Ectodermal cell (in vitro differentiated cells): ENCODE data around the gene LRCOL1.

Experiments
- H3K27ac ChIP-seq: 2 replicates; pipeline ENCODE4 v1.7.0; 2013; ENCODE audit warnings: mild to moderate bottlenecking, low read depth, low read length; ENCODE audit not compliant: insufficient read depth, poor library complexity, severe bottlenecking
- H3K27me3 ChIP-seq: 2 replicates; pipeline ENCODE4 v1.7.0; 2013; ENCODE audit warnings: mild to moderate bottlenecking, low read length; ENCODE audit not compliant: insufficient read depth, control insufficient read depth, poor library complexity, severe bottlenecking
- H3K36me3 ChIP-seq: one replicate; pipeline ENCODE4 v1.7.0; 2013; ENCODE audit warnings: low read length; ENCODE audit not compliant: control insufficient read depth, insufficient read depth
- H3K4me1 ChIP-seq: one replicate; pipeline ENCODE4 v1.7.0; 2013; ENCODE audit warnings: low read length; ENCODE audit not compliant: control insufficient read depth, insufficient read depth
- H3K4me3 ChIP-seq: 2 replicates; pipeline ENCODE4 v1.7.0; 2013; ENCODE audit warnings: low read depth, low read length, control low read depth; ENCODE audit not compliant: insufficient read depth
- H3K9me3 ChIP-seq: 2 replicates; pipeline ENCODE4 v1.7.0; 2013; ENCODE audit warnings: mild to moderate bottlenecking, low read length, moderate library complexity; ENCODE audit not compliant: control insufficient read depth
- WGBS, 2 experiments: methylation state at CpG; one replicate each; pipeline ENCODE4 v1.1.7; 2013; ENCODE audit warnings: missing lambda C conversion rate in 2 of 2; 5-methylcytosine and 5-hydroxymethylcytosine counted together

Gene LRCOL1

DNA sequence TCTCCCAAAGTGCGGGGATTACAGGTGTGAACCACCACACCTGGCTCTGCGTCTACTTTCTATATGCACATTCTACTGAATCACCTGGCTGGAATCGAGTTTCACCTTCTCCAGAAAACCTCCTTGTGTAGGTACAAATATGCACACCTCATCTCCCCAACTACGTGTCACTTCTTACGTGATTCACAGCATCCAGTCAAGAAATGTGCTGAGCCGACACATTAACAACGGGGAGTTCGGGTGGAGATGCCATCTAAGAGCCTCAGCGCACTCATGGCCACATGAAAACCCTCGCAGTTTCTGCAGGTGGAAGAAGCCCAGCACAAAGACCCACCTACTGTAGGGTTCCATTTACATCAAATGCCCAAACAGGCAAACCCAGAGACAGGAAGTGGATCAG lies 37.5 kb upstream of the LRCOL1 start:
- WGBS, 2 experiments: 95 to 96% methylated on average over 10 of the region's 10 CpGs
- Histone ChIP-seq H3K27me3 (no peaks in the 10 kb centered on the region), H3K9me3 (no peaks in the 10 kb centered on the region), H3K36me3 (peaks cover 46% of the 10 kb centered on the region), H3K27ac (no peak overlapping the region), H3K4me3 (no peak overlapping the region), H3K4me1 (no peaks in the 10 kb centered on the region)

DNA sequence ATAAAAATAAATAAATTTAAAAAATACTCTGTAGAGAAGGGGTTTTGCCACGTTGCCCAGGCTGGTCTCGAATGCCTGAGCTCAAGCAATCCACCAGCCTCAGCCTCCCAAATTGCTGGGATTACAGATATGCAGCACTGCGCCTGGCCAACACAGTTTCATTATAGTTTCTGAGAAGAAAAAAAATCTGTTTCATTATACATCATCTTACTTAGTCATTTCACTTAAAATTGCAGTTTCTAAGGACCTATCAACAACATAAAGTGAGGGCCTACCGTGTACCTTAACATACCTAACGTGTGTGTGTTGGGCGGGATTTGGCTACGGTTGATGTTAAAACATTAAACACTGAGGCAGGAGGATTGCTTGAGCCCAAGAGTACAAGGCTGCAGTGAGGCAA lies 36.5 kb upstream of the LRCOL1 start:
- Histone ChIP-seq H3K27ac (no peak overlapping the region), H3K9me3 (no peaks in the 10 kb centered on the region), H3K36me3 (peaks cover 47% of the 10 kb centered on the region), H3K4me3 (no peak overlapping the region), H3K27me3 (no peaks in the 10 kb centered on the region), H3K4me1 (no peaks in the 10 kb centered on the region)
- WGBS, 2 experiments: 97 to 98% methylated on average over 7 of the region's 7 CpGs

DNA sequence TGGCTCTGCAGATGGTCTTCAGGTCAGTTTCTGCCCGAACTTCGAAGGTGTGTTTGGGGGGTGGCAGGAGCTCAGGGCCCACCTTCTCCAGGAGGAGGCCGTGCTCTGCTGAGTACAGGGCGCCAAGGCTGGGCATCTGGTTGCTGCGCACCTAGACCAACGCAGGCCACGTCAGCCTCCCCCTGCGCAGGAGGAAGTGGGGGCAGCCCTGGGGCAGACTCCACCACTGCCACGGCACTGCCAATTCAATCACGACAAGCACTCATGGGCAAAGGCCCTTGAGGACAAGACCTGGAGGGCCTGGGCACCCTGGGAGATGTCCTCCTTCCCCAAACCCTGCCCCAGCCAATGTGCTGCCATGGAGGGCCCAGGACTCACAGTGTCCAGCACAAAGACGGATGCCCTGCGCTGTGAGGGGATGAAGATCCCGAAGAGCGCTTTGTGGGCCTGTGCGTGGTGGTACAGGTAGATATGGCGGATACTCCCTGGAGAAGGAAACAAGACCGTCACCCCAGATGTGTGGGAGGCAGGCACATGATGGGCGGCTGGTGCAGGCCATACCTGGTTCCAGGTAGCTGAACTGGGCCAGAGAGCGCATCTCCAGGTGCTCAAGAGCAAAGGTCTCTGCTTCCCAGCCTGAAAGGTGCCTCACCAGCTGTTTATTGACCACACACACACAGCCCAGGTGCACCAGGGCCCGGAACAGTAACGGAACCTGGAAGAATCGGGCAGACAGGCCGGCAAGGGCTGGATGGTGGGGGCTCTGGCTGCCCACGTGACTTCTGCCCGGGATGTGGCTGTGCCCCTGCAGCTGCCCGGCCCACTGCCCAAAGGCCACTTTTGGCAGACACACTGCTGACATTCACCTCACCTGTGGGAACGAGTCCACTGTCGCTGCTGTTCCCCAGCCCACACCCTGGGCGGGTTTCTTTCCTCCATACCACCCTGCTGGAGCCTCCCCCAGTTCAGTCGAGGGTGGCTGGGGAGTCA lies 32.8 kb upstream of the LRCOL1 start:
- no peaks in the 10 kb centered on the region for H3K4me1 ChIP-seq
- H3K27ac ChIP-seq: no peak overlapping the region
- 95 to 96% methylated on average over 30 of the region's 30 CpGs for WGBS, 2 experiments
- H3K9me3 ChIP-seq: no peaks in the 10 kb centered on the region
- peaks cover 36% of the 10 kb centered on the region for H3K36me3 ChIP-seq
- H3K4me3 ChIP-seq: no peak overlapping the region
- H3K27me3 ChIP-seq: no peaks in the 10 kb centered on the region

DNA sequence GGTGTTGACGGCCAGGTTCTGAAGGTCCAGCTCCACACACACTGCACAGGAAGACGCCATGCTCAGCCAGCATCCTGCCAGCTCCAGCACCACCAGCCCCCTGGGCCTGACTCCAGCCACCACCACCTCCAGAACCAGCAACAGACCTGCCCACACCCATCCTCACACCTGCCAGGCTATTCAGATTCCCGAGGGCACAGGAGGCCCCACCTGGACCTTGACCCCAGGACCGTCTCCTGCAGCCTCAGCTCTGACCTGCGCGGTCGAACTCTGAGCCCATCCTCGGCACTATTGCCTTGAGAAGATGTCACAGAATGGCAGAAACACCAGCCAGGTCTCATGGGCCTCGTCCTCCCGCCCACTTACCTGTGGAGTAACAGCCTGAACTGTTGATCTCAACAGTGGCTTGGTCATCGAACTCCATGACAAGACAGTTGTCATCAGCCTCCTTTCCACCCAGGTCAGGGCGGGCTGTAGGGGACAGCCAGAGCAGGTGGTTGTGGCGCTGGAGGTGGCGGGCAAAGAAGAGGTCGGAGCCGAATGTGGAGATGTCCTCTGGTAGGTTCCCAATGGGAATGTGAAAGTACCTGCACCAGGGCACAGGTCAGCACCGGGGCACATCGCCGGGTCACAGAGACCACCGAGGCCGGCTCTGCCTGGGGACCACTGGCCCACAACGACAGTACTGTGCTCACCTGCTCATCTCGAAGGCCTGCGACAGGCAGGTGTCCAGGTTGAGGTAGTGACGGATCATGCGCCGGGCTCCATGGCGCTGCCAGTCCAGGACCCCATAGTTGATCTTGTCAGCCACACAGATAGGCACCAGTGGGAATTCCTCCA lies 31.6 kb upstream of the LRCOL1 start:
- H3K9me3 ChIP-seq: no peaks in the 10 kb centered on the region
- H3K4me1 ChIP-seq: no peaks in the 10 kb centered on the region
- H3K4me3 ChIP-seq: no peak overlapping the region
- H3K36me3 ChIP-seq: peaks cover 37% of the 10 kb centered on the region
- no peak overlapping the region for H3K27ac ChIP-seq
- 96 to 97% methylated on average over 28 of the region's 28 CpGs for WGBS, 2 experiments
- no peaks in the 10 kb centered on the region for H3K27me3 ChIP-seq

DNA sequence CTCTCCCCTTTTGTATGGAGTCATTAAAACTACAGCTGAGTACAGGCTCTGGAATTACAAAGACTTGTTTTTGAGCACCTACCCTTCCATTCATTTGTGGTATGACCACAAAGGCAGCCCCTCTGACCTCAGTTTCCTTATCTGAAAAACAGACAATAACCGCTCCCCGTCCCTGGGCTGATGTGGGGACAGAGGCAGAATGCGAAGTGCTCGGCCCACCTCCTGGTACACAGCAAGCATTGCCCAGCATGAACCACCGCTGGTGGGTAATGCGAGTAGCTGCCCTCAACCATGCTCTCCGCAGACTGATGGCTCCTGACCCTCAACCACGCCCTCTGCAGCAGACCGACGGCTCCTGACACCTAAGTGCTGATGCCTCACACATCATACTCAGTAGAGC lies 30.6 kb upstream of the LRCOL1 start:
- Histone ChIP-seq H3K9me3 (no peaks in the 10 kb centered on the region), H3K4me1 (no peaks in the 10 kb centered on the region), H3K4me3 (no peak overlapping the region), H3K27me3 (no peaks in the 10 kb centered on the region), H3K27ac (no peak overlapping the region), H3K36me3 (peaks cover 41% of the 10 kb centered on the region)
- WGBS, 2 experiments: 86 to 89% methylated on average over 10 of the region's 10 CpGs

DNA sequence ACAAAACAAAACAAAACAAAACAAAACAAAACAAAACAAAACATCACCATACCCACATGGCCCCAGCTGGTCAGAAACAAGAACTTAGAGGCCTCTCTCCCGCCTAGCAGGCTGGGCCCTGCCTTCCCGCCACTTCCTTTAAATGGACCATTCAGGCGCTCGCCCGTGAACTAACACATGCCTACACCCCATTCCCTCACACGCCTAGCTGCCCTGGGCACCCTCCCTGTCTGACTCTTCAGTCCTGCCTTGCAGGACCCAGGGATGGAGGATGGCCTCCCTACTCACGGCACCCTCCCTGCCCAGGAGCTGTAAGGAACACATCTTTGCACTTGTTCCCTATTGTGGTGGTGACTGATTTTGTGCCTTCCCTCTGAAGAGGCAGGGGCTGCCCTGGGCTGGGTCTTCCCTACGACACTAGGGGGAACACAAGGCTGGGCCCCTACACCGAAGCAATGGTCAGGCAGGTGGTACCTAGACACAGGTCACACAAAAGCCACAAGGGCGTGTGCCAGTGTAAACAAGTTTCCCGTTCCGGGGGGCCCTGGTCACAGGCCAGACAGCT lies 29.7 kb upstream of the LRCOL1 start:
- Histone ChIP-seq H3K27me3 (no peaks in the 10 kb centered on the region), H3K27ac (no peak overlapping the region), H3K4me3 (no peak overlapping the region), H3K36me3 (peaks cover 50% of the 10 kb centered on the region), H3K9me3 (no peaks in the 10 kb centered on the region), H3K4me1 (no peaks in the 10 kb centered on the region)
- 96 to 97% methylated on average over 12 of the region's 12 CpGs for WGBS, 2 experiments

DNA sequence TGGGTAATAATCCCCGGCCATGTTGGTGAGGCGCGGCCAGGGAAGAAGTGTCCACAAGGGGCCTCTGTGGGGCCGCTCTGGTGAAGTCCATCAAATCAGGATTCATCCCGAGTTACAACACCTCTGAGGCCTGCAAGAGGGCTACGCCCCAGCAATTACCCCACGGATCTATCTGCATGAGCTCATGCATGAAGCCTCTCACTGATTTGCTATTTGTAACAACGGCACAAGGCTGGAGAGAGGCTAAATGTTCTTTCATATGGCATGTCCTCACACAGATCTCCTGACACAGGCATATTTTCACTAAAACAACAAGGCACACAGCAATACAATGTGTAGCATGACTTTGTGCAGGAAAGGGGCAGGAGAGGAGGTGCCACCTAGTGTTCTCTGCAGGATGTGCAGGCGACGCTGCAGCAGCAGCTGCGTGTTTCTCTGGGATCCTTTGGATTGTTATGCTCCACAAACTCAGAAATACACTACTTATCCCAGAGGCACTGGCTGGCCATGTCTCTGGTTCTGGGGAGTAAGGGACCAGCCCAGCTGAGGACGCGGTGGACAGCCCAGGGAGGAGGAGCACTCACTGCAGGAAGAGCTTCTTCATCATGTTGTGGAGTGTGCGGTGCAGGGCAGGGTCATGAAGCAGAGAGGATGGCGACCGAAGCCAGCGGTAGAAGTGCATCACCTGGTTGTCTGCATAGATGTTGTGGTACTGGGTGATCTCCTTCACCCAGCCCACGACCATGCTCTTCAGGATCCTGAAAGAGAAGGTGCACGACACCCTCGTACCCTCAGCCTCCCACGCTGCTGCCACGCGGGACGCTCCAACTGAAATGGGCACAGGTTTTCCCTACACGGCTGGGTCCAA lies 28.4 kb upstream of the LRCOL1 start:
- WGBS, 2 experiments: 88% methylated on average over 25 of the region's 25 CpGs
- no peaks in the 10 kb centered on the region for H3K27me3 ChIP-seq
- no peaks in the 10 kb centered on the region for H3K4me1 ChIP-seq
- peaks cover 55% of the 10 kb centered on the region for H3K36me3 ChIP-seq
- no peak overlapping the region for H3K4me3 ChIP-seq
- no peak overlapping the region for H3K27ac ChIP-seq
- H3K9me3 ChIP-seq: no peaks in the 10 kb centered on the region

DNA sequence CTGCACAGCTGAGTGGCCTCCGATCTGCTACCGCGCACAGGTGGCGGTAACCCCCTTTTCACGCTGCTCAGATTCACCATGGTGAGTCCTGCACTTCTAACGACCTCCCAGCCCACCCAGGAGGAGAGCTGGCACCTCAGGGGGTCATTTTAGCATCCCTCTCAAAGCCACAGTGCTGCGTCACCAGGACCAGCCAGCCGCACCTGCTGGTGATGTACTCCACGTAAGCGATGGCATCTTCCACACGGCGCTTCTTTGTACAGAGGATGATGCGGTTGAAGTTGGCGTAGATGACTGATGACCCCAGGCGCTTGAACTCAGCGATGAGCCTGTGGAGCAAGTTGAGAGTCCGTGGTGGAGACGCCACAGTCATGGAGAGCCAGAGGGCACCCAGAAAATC lies 27.4 kb upstream of the LRCOL1 start:
- Histone ChIP-seq H3K4me3 (no peak overlapping the region), H3K36me3 (peaks cover 48% of the 10 kb centered on the region), H3K9me3 (no peaks in the 10 kb centered on the region), H3K4me1 (no peaks in the 10 kb centered on the region), H3K27ac (no peak overlapping the region), H3K27me3 (no peaks in the 10 kb centered on the region)
- WGBS, 2 experiments: 92 to 93% methylated on average over 18 of the region's 18 CpGs

DNA sequence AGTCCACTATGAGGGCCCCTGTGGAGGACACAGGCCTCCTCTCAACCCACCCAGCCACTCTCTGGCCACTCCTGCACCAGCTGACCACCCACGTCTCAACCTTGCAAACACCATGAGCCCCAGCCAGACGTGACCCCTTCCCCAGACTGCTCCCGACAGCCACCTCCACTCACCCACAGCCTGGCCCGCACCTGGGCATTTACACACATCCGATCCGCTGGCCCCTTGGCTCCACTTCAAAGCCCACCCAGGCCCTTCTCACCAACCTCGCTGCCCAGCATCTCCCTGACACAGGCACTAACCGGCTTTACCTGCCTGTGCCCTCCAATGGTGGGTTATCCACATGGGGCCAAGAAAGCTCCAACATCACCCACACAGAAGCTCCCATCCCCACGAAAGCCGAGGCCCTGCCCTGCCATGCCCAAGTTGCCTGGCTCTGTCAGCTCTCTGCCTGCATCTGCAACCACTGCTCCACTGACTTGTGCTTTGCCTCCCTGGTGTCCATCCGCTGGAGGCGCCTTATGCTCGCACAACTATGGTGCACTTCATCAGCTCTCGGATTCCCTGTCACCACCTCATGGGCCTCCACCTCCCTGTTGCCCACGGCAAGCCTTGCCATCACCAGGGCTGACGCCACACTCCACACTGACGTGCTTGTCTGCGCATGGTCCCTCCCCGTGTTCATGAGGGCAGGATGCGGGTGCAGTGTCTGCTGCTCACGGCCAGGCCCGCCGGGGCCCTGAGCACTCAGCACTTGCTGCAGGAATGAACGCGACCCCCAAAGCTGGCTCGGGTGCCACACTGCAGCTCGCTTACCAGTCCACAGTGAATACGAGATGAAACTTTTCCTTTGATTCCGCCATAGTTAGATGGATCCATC lies 24.9 kb upstream of the LRCOL1 start:
- no peaks in the 10 kb centered on the region for H3K4me1 ChIP-seq
- no peak overlapping the region for H3K27ac ChIP-seq
- 93% methylated on average over 29 of the region's 29 CpGs for WGBS, 2 experiments
- H3K9me3 ChIP-seq: no peaks in the 10 kb centered on the region
- H3K27me3 ChIP-seq: no peaks in the 10 kb centered on the region
- H3K4me3 ChIP-seq: no peak overlapping the region
- H3K36me3 ChIP-seq: peaks cover 56% of the 10 kb centered on the region
